Measurements from ENCODE around the gene TP53TG5. TPM values are rescaled to one million over a fixed set of nuclear protein-coding genes. Genes with fewer than 3 reads are reported as not detected.

The TP53TG5 gene
- 0.25 TPM for polyA plus RNA-seq (2013, experiment 1 of 2)
- polyA plus RNA-seq (2013, experiment 2 of 2): 0.30 TPM

- H3K4me3 ChIP-seq (ENCODE audit: low read length in 2 of 2): peak within 1 kb of the TSS in 1 of 2 donors; percentile 38
- no peaks in the 10 kb centered on the region for H3K27me3 ChIP-seq (ENCODE audit: control insufficient read depth in 3 of 3, insufficient read depth in 3 of 3, low read depth in 1 of 3, low read length in 3 of 3)
- H3K4ac ChIP-seq (ENCODE audit: low read length): no peak within 1 kb of the TSS
- H3K4me1 ChIP-seq (ENCODE audit: control insufficient read depth in 2 of 2, insufficient read depth in 1 of 2, low read depth in 1 of 2, low read length in 2 of 2): peaks cover 0 to 9% of the 10 kb centered on the region in 2 donors
- H2AK5ac ChIP-seq (ENCODE audit: low read depth, low read length): no peak within 1 kb of the TSS
- H3K23ac ChIP-seq (ENCODE audit: low read depth, low read length, poor library complexity): no peak within 1 kb of the TSS
- H3K4me2 ChIP-seq (ENCODE audit: insufficient read depth, low read length, poor library complexity, severe bottlenecking): no peak within 1 kb of the TSS
- H4K8ac ChIP-seq (ENCODE audit: low read depth, low read length): no peak within 1 kb of the TSS
- no peak within 1 kb of the TSS for H3K18ac ChIP-seq (ENCODE audit: low read length)
- peaks cover 0 to 5% of the 10 kb centered on the region in 2 donors for H3K36me3 ChIP-seq (replicated peaks in 1 of 2; ENCODE audit: control insufficient read depth in 2 of 2, insufficient read depth in 2 of 2, low read length in 2 of 2)
- no peak within 1 kb of the TSS for H2AFZ ChIP-seq (ENCODE audit: low read length)
- H3K9me3 ChIP-seq (replicated peaks in 1 of 2; ENCODE audit: control insufficient read depth in 2 of 2, insufficient read depth in 1 of 2, low read depth in 1 of 2, low read length in 2 of 2): peaks cover 0 to 1% of the 10 kb centered on the region in 2 donors
- H3K79me1 ChIP-seq (ENCODE audit: low read depth, low read length): no peaks in the 10 kb centered on the region
- H3K27ac ChIP-seq (replicated peaks; ENCODE audit: low read length): no peak within 1 kb of the TSS
- H2BK15ac ChIP-seq (ENCODE audit: low read length): no peak within 1 kb of the TSS
- H3K14ac ChIP-seq (ENCODE audit: low read length): no peak within 1 kb of the TSS
- no peak within 1 kb of the TSS for H2BK5ac ChIP-seq (ENCODE audit: low read length)
- no peak within 1 kb of the TSS for H4K91ac ChIP-seq (ENCODE audit: low read depth, low read length, poor library complexity)
- DNase-seq (ENCODE audit: low spot score): no peak
- no peak within 1 kb of the TSS for H2BK120ac ChIP-seq (ENCODE audit: low read depth, low read length)
- H3K9ac ChIP-seq (ENCODE audit: low read depth, low read length, poor library complexity): no peak within 1 kb of the TSS
- no peak within 1 kb of the TSS for H2BK12ac ChIP-seq (ENCODE audit: low read length)
- WGBS, 2 donors (ENCODE audit: extremely low coverage in 2 of 2, insufficient read length in 2 of 2, insufficient replicate concordance in 1 of 2): no CpG with 5 or more reads among the region's 1 CpG
Measured at GRCh38 chr20:45378191-45378590, at the start of gene TP53TG5. TSS of gene TP53TG5 (minus strand) at chr20:45378325. CDS start at chr20:45378236, 89 bp downstream.

- H3K4me1 ChIP-seq (ENCODE audit: control insufficient read depth in 2 of 2, insufficient read depth in 1 of 2, low read depth in 1 of 2, low read length in 2 of 2): no peaks in the 10 kb centered on the region
- H3K4me3 ChIP-seq (ENCODE audit: low read length in 2 of 2): no peak overlapping the region
- no CpG with 5 or more reads among the region's 14 CpGs for WGBS, 2 donors (ENCODE audit: extremely low coverage in 2 of 2, insufficient read length in 2 of 2, insufficient replicate concordance in 1 of 2)
- no peaks in the 10 kb centered on the region for H3K9me3 ChIP-seq (replicated peaks in 1 of 2; ENCODE audit: control insufficient read depth in 2 of 2, insufficient read depth in 1 of 2, low read depth in 1 of 2, low read length in 2 of 2)
- no peak overlapping the region for H3K27ac ChIP-seq (replicated peaks; ENCODE audit: low read length)
- H2BK120ac ChIP-seq (ENCODE audit: low read depth, low read length): no peak overlapping the region
- H4K8ac ChIP-seq (ENCODE audit: low read depth, low read length): no peak overlapping the region
- no peak overlapping the region for H2BK12ac ChIP-seq (ENCODE audit: low read length)
- H3K23ac ChIP-seq (ENCODE audit: low read depth, low read length, poor library complexity): no peak overlapping the region
- no peaks in the 10 kb centered on the region for H3K79me1 ChIP-seq (ENCODE audit: low read depth, low read length)
- no peak overlapping the region for H3K14ac ChIP-seq (ENCODE audit: low read length)
- H3K36me3 ChIP-seq (replicated peaks in 1 of 2; ENCODE audit: control insufficient read depth in 2 of 2, insufficient read depth in 2 of 2, low read length in 2 of 2): peaks cover 11 to 37% of the 10 kb centered on the region in 2 donors
- no peak overlapping the region for H3K18ac ChIP-seq (ENCODE audit: low read length)
- no peak overlapping the region for H3K9ac ChIP-seq (ENCODE audit: low read depth, low read length, poor library complexity)
- no peak overlapping the region for H4K91ac ChIP-seq (ENCODE audit: low read depth, low read length, poor library complexity)
- H3K27me3 ChIP-seq (ENCODE audit: control insufficient read depth in 3 of 3, insufficient read depth in 3 of 3, low read depth in 1 of 3, low read length in 3 of 3): no peaks in the 10 kb centered on the region
- H3K4ac ChIP-seq (ENCODE audit: low read length): no peak overlapping the region
- no peak for DNase-seq (ENCODE audit: low spot score)
- H2AFZ ChIP-seq (ENCODE audit: low read length): no peak overlapping the region
- H2BK15ac ChIP-seq (ENCODE audit: low read length): no peak overlapping the region
- no peak overlapping the region for H3K4me2 ChIP-seq (ENCODE audit: insufficient read depth, low read length, poor library complexity, severe bottlenecking)
- H2AK5ac ChIP-seq (ENCODE audit: low read depth, low read length): no peak overlapping the region
- no peak overlapping the region for H2BK5ac ChIP-seq (ENCODE audit: low read length)
Measured at GRCh38 chr20:45427236-45428149, 49.4 kb upstream of the TP53TG5 start.

GRCh38 chr20:45426320-45427016 lies 48.3 kb upstream of the TP53TG5 start:
- Histone ChIP-seq H2BK15ac (ENCODE audit: low read length) (no peak overlapping the region), H2BK120ac (ENCODE audit: low read depth, low read length) (no peak overlapping the region), H3K18ac (ENCODE audit: low read length) (no peak overlapping the region), H4K91ac (ENCODE audit: low read depth, low read length, poor library complexity) (no peak overlapping the region), H3K14ac (ENCODE audit: low read length) (no peak overlapping the region), H2AFZ (ENCODE audit: low read length) (no peak overlapping the region), H3K23ac (ENCODE audit: low read depth, low read length, poor library complexity) (no peak overlapping the region), H3K9ac (ENCODE audit: low read depth, low read length, poor library complexity) (no peak overlapping the region), H4K8ac (ENCODE audit: low read depth, low read length) (no peak overlapping the region), H3K27ac (replicated peaks; ENCODE audit: low read length) (no peak overlapping the region), H3K4me3 (ENCODE audit: low read length in 2 of 2) (no peak overlapping the region), H3K4me1 (ENCODE audit: control insufficient read depth in 2 of 2, insufficient read depth in 1 of 2, low read depth in 1 of 2, low read length in 2 of 2) (no peaks in the 10 kb centered on the region), H3K79me1 (ENCODE audit: low read depth, low read length) (no peaks in the 10 kb centered on the region), H2BK5ac (ENCODE audit: low read length) (no peak overlapping the region), H3K4me2 (ENCODE audit: insufficient read depth, low read length, poor library complexity, severe bottlenecking) (no peak overlapping the region), H3K36me3 (replicated peaks in 1 of 2; ENCODE audit: control insufficient read depth in 2 of 2, insufficient read depth in 2 of 2, low read length in 2 of 2) (peaks cover 14 to 47% of the 10 kb centered on the region in 2 donors), H2AK5ac (ENCODE audit: low read depth, low read length) (no peak overlapping the region), H3K27me3 (ENCODE audit: control insufficient read depth in 3 of 3, insufficient read depth in 3 of 3, low read depth in 1 of 3, low read length in 3 of 3) (no peaks in the 10 kb centered on the region), H3K9me3 (replicated peaks in 1 of 2; ENCODE audit: control insufficient read depth in 2 of 2, insufficient read depth in 1 of 2, low read depth in 1 of 2, low read length in 2 of 2) (no peaks in the 10 kb centered on the region), H3K4ac (ENCODE audit: low read length) (no peak overlapping the region), H2BK12ac (ENCODE audit: low read length) (no peak overlapping the region)
- WGBS, 2 donors (ENCODE audit: extremely low coverage in 2 of 2, insufficient read length in 2 of 2, insufficient replicate concordance in 1 of 2): no CpG with 5 or more reads among the region's 5 CpGs
- DNase-seq (ENCODE audit: low spot score): no peak

- no peaks in the 10 kb centered on the region for H3K27me3 ChIP-seq (ENCODE audit: control insufficient read depth in 3 of 3, insufficient read depth in 3 of 3, low read depth in 1 of 3, low read length in 3 of 3)
- no peak for DNase-seq (ENCODE audit: low spot score)
- H3K36me3 ChIP-seq (replicated peaks in 1 of 2; ENCODE audit: control insufficient read depth in 2 of 2, insufficient read depth in 2 of 2, low read length in 2 of 2): peaks cover 20 to 56% of the 10 kb centered on the region in 2 donors
- no peak overlapping the region for H3K18ac ChIP-seq (ENCODE audit: low read length)
- H2BK15ac ChIP-seq (ENCODE audit: low read length): no peak overlapping the region
- H3K9ac ChIP-seq (ENCODE audit: low read depth, low read length, poor library complexity): no peak overlapping the region
- no CpG with 5 or more reads among the region's 17 CpGs for WGBS, 2 donors (ENCODE audit: extremely low coverage in 2 of 2, insufficient read length in 2 of 2, insufficient replicate concordance in 1 of 2)
- no peaks in the 10 kb centered on the region for H3K4me1 ChIP-seq (ENCODE audit: control insufficient read depth in 2 of 2, insufficient read depth in 1 of 2, low read depth in 1 of 2, low read length in 2 of 2)
- no peak overlapping the region for H3K14ac ChIP-seq (ENCODE audit: low read length)
- no peak overlapping the region for H2AK5ac ChIP-seq (ENCODE audit: low read depth, low read length)
- H3K23ac ChIP-seq (ENCODE audit: low read depth, low read length, poor library complexity): no peak overlapping the region
- no peak overlapping the region for H3K4me3 ChIP-seq (ENCODE audit: low read length in 2 of 2)
- no peak overlapping the region for H2BK120ac ChIP-seq (ENCODE audit: low read depth, low read length)
- H3K9me3 ChIP-seq (replicated peaks in 1 of 2; ENCODE audit: control insufficient read depth in 2 of 2, insufficient read depth in 1 of 2, low read depth in 1 of 2, low read length in 2 of 2): no peaks in the 10 kb centered on the region
- peak overlapping the region; percentile 31 for H3K4me2 ChIP-seq (ENCODE audit: insufficient read depth, low read length, poor library complexity, severe bottlenecking)
- no peak overlapping the region for H3K4ac ChIP-seq (ENCODE audit: low read length)
- H4K91ac ChIP-seq (ENCODE audit: low read depth, low read length, poor library complexity): no peak overlapping the region
- H3K79me1 ChIP-seq (ENCODE audit: low read depth, low read length): no peaks in the 10 kb centered on the region
- H2AFZ ChIP-seq (ENCODE audit: low read length): no peak overlapping the region
- H2BK5ac ChIP-seq (ENCODE audit: low read length): no peak overlapping the region
- no peak overlapping the region for H4K8ac ChIP-seq (ENCODE audit: low read depth, low read length)
- no peak overlapping the region for H2BK12ac ChIP-seq (ENCODE audit: low read length)
- H3K27ac ChIP-seq (replicated peaks; ENCODE audit: low read length): no peak overlapping the region
Measured at GRCh38 chr20:45425561-45425960, 47.4 kb upstream of the TP53TG5 start.
